ENCODE measurements around the gene DNER. TPM values are rescaled to one million over a fixed set of nuclear protein-coding genes. Genes with fewer than 3 reads are reported as not detected.

DNER gene
- total RNA-seq, 4 donors from 2014 or later = 0.31 to 13.3 (median 6.3) TPM

DNA sequence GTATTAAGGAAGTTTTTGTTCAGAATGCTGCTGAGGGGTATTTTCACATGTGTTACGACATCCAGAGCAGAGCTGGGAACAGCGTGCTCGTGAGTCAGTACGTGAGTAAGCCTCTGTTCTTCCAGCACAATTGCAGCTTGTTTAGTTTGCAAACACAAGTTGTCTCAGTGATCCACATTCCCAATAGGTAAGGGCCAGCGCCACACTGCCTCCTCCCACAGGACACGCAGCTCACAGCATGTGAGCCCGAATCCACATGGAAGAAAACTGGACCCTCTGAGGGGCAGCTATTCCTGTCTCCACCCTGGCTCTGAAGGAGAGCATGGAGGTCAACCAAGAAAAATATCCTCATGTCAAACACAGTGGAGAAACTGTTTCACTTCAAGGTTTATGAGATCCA, 269.3 kb downstream of the DNER start:
- Histone ChIP-seq H3K9me3 (no peaks in the 10 kb centered on the region), H3K36me3 (no peaks in the 10 kb centered on the region), H3K27me3 (no peaks in the 10 kb centered on the region), H3K4me1 (peaks cover 0 to 36% (median 0%) of the 10 kb centered on the region in 3 donors), H3K27ac (peak overlapping the region; percentile 73 to 79 (median 76)), H3K4me3 (no peak overlapping the region)
- 9 to 41% methylated on average over 6 to 7 of the region's 7 CpGs for WGBS, 2 donors (ENCODE audit: low coverage in 1 of 2)
- no peak for TF ChIP-seq EP300 (IDR thresholded peaks at IDR 0.05)
- peak in 1 of 2 donors; percentile 43 for TF ChIP-seq POLR2A (IDR thresholded peaks at IDR 0.05)
- TF ChIP-seq POLR2AphosphoS5 (IDR thresholded peaks at IDR 0.05) = peak; percentile 84
- no peak for TF ChIP-seq CTCF (IDR thresholded peaks at IDR 0.05)
- ATAC-seq = peak; percentile 96

- no peaks in the 10 kb centered on the region for H3K27me3 ChIP-seq
- H3K4me1 ChIP-seq = peaks cover 0 to 36% (median 0%) of the 10 kb centered on the region in 3 donors
- WGBS, 2 donors (ENCODE audit: low coverage in 1 of 2) = 65 to 72% methylated on average over 13 of the region's 13 CpGs
- ATAC-seq = no peak
- H3K36me3 ChIP-seq = no peaks in the 10 kb centered on the region
- no peaks in the 10 kb centered on the region for H3K9me3 ChIP-seq
- peak overlapping the region in 3 of 4 donors; percentile 67 to 76 (median 73) for H3K27ac ChIP-seq
- no peak overlapping the region for H3K4me3 ChIP-seq
- TF ChIP-seq CTCF (IDR thresholded peaks at IDR 0.05) = no peak
- no peak for TF ChIP-seq EP300 (IDR thresholded peaks at IDR 0.05)
- no peak for TF ChIP-seq POLR2AphosphoS5 (IDR thresholded peaks at IDR 0.05)
- TF ChIP-seq POLR2A (IDR thresholded peaks at IDR 0.05) = no peak
These were observed 270.6 kb downstream of the DNER start for GRCh38 chr2:229443546-229444268.

DNA sequence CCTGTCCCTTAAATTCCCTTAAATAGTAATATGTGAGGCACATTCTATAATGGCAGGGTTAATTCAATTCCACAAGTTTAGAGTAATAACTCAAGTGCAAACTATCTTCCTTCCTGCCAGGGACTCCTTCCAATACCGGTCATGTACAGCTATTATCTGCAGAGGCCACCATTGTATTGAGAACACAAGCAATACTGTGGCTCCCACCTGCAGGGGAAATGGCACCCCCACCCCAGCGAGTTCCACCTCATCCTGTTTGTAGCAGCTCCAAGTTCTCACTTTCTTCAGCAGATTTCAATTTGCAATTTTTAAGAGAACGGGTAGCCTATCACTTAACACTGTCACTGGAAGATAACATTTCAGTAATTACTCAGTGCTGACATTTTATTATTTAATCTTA, 271.2 kb downstream of the DNER start:
- no peaks in the 10 kb centered on the region for H3K9me3 ChIP-seq
- H3K4me3 ChIP-seq = no peak overlapping the region
- peak overlapping the region in 1 of 4 donors; percentile 76 for H3K27ac ChIP-seq
- ATAC-seq = no peak
- 67 to 72% methylated on average over 3 of the region's 3 CpGs for WGBS, 2 donors (ENCODE audit: low coverage in 1 of 2)
- no peak for TF ChIP-seq CTCF (IDR thresholded peaks at IDR 0.05)
- no peak for TF ChIP-seq POLR2AphosphoS5 (IDR thresholded peaks at IDR 0.05)
- no peak for TF ChIP-seq POLR2A (IDR thresholded peaks at IDR 0.05)
- no peak for TF ChIP-seq EP300 (IDR thresholded peaks at IDR 0.05)
- H3K36me3 ChIP-seq = no peaks in the 10 kb centered on the region
- H3K4me1 ChIP-seq = peaks cover 0 to 36% (median 0%) of the 10 kb centered on the region in 3 donors
- H3K27me3 ChIP-seq = no peaks in the 10 kb centered on the region

DNA sequence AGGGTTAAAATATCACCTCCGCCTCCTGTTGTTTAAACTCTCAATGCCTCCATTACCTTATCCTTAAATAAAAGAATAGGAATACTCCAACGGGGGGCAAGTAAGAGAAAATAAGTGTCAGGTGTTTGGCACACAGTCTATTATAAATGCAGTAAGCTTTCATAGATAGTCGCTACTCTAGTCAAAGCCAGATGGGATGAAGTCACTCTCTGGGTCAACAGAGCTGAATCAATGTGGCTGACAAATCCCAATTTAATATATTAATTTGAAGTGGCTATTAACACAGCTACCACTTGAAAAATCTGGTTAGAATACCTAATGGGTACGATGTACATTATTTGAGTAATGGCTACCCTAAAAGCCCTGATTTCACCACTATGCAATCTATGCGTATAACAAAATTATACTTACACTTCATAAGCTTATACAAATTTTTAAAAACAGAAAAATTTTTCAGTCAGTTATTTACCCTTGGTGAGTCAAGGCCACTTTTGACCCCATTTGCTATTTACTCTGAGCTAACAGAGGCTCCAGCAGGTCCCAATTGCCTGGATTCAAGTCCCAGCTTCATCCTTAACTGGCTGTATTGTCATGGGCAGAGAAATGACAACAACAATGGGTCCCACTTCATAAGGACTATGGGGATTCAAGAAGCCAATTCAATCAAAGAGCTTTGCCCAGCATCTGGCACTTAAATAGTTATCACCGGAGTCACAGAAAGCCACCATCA, 275.8 kb downstream of the DNER start:
- Histone ChIP-seq H3K36me3 (no peaks in the 10 kb centered on the region), H3K27me3 (no peaks in the 10 kb centered on the region), H3K9me3 (no peaks in the 10 kb centered on the region), H3K4me3 (no peak overlapping the region), H3K4me1 (peaks cover 0 to 1% (median 0%) of the 10 kb centered on the region in 3 donors), H3K27ac (no peak overlapping the region)
- no peak for ATAC-seq
- TF ChIP-seq EP300 (IDR thresholded peaks at IDR 0.05) = no peak
- no peak for TF ChIP-seq POLR2A (IDR thresholded peaks at IDR 0.05)
- TF ChIP-seq CTCF (IDR thresholded peaks at IDR 0.05) = no peak
- no peak for TF ChIP-seq POLR2AphosphoS5 (IDR thresholded peaks at IDR 0.05)
- WGBS, 2 donors (ENCODE audit: low coverage in 1 of 2) = 81 to 90% methylated on average over 5 to 6 of the region's 6 CpGs
